ENCODE results near the gene LRPAP1.

Gene LRPAP1

GRCh38 chr4:3484057-3484973 lies 47.9 kb downstream of the LRPAP1 start:
- DNase-seq: no peak

DNA sequence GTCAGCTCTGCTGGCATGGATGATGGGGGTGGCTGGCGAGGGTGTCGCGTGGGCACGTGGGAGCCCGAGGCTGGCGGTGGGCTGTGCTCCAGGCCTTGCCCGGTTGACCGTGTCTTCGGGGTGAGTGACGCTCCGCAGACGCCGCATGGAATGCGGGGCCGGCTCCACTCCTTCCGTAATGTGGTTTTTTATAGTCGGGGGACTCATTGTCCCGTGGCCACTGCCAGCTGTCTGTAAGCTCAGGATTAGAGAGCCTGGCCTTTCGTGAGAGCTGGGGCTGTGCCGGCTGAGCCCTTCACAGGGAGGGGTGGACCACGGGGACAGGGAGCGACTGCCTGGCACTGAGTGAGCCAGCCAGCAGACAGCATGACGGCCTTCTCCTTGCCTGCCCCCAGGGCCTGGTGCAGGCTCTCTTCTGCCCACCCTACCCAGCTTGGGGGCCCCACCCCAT lies 48.7 kb downstream of the LRPAP1 start:
- DNase-seq: no peak

- no peak for DNase-seq
Measured at GRCh38 chr4:3482707-3483106, 49.5 kb downstream of the LRPAP1 start.

- no peak for DNase-seq
Measured at GRCh38 chr4:3481783-3482393, 50.3 kb downstream of the LRPAP1 start.

- DNase-seq: no peak
Measured at GRCh38 chr4:3481113-3481531, 51.1 kb downstream of the LRPAP1 start.

DNA sequence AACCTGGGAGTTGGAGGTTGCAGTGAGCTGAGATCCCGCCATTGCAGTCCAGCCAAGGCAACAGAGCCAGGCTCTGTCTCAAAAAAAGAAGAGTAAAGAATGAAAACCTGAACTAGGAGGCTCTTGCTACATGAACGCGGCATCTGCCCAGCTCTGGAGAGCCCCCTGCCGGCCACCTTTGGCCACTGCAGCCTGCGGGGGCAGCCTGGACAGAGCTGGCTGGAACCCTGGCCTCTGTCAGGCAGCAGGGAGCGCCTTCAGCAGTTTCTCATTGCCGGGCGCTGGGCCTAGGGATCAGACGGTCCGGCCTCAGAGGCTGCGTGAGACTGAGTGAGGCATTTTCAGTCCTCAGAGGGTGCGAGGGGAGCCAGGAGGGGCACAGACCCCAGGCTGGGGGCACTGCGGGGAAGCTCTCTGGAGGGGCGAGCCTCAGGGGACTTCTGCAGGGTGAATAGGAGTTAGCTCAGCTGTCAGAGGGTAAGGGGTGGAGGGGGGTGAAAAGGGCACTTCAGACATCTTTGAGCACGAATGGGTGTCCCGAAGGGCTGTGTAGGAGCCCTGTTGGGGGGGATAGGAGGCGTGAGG lies 51.6 kb downstream of the LRPAP1 start:
- DNase-seq: peak; percentile 41

DNA sequence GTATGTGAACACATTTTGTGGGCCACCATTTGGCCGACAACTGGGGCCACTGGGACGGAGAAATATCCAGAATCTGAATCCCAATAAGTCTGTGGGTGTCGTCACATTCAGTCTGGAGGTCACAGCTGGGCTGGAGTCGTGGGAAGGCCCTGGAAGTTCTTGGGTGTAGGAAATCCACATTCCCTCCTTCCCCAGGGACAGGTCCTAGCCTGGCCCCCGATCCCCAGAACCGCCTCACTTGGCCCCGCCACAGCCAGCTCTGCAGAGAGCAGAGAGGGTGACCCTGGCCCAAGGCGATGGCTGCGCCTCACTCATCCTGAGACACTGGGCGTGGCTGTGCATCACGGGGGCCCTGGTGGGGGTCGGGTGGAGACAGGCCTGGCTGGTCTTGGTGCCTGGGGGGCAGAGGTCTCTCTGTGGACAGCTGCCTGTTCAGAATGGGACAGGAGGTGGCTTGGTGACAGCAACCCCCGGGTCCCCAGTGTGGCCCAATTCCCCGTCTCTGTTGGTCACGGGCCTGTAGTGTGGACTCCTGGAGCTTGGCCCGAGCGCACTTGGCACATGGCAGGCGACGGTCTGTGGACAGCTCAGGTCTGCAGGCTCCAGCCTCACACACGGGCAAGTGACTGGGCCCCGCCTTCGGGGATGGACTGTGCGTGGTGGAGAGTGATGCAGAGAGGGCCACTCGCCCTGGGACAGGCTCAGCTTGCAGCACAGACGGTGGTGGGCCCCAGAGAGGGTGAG lies 52.7 kb downstream of the LRPAP1 start:
- no peak for DNase-seq

- no peak for DNase-seq
Measured at GRCh38 chr4:3478446-3479357, 53.5 kb downstream of the LRPAP1 start.

DNA sequence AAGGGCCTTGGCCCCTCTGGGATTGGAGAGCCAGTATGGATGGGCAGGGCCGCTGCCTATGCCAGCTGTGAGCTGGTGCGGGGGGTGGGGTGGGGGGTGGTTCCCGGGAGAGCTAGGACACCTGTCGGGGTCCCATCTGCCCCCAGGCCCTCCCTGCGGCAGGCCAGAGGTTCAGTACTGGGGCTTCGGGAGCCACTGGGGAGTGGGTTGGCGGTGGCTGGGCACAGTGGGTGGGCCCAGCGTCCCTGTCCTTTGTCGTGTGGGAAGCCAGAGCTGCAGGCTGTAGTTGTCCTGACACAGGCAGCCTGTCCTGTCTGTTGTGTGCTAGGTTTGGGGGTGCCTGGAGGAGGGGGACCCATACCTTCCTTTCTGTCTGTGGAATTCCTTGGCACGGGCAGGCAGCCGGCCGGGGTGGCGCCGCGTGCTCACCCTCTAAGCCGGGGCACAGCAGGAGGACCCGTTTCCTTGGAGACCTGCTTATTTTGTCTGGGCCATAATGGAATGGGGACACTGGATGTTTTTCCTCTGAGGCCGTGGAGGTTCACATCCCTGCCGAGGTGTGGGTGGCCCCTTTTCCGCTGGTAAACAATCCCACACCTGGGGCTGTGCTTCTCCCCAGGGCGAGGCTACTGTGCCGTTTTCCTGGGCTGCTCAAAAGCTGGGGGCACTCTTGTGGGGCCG lies 54.3 kb downstream of the LRPAP1 start:
- DNase-seq: no peak

DNA sequence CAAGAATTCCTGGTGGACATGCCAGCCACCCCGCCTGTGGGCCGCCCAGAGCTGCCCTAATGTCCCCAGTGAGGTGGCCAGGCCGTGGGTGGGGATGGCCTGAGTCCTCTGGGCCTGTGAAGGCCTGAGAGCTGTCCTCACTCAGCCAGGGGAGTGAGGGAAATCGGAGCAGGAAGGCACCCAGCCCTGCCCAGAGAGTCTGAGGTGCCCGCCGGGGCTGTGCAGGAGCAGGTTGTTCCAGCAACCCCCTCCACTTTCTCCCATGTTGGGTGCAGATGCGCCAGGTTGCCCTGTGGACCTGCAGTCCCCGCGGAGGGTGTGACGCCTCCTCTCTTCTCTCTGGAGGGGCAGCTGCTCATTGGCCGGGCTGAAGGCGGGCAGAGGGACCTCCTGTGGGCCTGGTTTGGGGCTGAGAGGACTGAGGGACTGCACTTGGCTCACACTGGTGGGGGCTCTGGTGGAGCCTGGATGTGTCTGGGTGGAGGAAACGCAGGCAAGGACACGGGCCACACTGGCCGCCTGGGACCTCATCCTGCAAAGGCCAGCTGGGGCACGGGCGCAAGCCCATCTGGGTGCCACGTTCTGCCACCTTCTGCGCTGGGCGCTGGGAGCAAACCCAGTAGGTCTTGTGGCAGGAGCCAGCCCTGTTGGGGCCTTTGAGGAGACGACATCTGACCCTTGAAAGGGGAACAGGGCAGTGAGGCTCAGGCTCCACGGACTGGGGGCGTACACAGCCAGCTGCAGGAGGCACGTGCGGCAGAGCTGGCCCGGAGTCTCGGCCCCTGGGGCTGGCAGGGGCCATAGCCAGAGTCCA lies 55.1 kb downstream of the LRPAP1 start:
- no peak for DNase-seq

GRCh38 chr4:3476341-3476747 lies 55.9 kb downstream of the LRPAP1 start:
- no peak for DNase-seq

- no peak for DNase-seq
Measured at GRCh38 chr4:3475713-3476260, 56.4 kb downstream of the LRPAP1 start.

GRCh38 chr4:3475041-3475712 lies 57.0 kb downstream of the LRPAP1 start:
- no peak for DNase-seq

- DNase-seq: no peak
Measured at GRCh38 chr4:3473996-3474765, 58.0 kb downstream of the LRPAP1 start.

- no peak for DNase-seq
Measured at GRCh38 chr4:3473181-3473950, 58.9 kb downstream of the LRPAP1 start.

DNA sequence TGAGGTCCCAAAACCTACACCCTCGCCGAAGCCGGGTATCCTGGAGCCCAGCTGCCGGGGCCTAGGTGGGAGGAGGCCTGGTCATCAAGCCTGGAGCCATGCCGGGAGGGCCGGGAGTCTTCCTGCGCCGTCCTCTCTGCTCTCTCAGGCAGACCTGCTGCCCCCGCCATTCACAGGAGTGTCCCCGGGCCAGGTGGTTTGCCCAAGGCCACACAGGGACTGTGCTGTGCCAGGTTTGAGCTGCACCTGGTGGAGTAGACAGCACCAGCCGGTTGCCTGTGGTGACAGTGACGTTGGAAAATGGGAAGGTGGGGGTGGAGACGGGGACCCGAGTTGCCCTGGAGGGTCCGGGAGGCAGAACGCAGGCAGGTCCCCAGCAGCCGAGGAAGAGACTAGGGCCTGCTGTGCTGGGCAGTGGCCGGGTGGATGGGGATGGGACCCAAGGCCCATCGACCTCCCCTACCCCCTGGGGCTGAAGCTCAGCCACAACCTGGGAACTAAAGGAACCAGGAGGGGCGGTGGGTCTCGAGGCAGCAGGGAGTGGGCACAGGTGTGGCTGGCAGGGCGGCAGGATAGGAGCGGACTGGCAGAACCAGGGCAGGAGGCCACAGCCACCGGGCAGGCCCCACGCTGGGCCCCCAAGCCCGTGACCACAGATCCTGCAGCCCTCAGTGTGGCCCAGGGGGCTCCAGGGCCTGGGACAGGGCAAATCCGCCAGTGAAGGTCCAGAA lies 59.6 kb downstream of the LRPAP1 start:
- DNase-seq: no peak

DNA sequence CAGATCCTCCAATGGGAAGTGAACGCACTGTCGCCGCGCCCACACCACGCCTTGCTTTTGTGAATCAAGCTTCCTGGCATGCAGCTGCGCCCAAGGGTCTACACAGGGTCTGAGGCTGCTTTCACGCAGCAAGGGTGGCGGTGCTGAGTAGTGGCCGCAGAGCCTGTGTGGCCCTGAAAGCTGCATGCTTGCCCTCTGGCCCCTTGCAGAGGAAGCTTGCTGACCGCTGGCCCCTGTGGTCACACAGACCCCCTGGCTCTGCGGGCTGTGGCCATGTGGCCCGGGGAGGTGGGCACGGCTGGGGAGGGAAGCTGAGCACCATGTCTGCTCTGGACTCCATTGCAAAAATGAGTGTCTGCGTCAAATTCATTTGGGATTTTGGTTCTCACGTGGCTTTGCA lies 60.3 kb downstream of the LRPAP1 start:
- DNase-seq: no peak
